Mucosa of descending colon (tissue), 3 donors: Measurements from ENCODE around the gene PAQR9. TPM values are rescaled to one million over a fixed set of nuclear protein-coding genes. Genes with fewer than 3 reads are reported as not detected.
A peak's percentile ranks its signal among the peaks of the same experiment; 100 is the strongest.

ENCODE experiments used
- ATAC-seq: fragments of 200-7000 bp; cut with Tn5 transposase; one replicate; pipeline ENCODE4 v1.9.1; 2020; ENCODE audit warnings: mild to moderate bottlenecking, moderate library complexity
- DNase-seq, 3 donors: peaks; one replicate each; pipeline ENCODE4 v3.0.0-alpha.2; 2020
- H3K36me3 ChIP-seq: fragments of 200-600 bp; one replicate; pipeline ENCODE4 v1.8.0; 2021; ENCODE audit warnings: low read depth, mild to moderate bottlenecking
- H3K4me1 ChIP-seq: fragments of 200-600 bp; one replicate; pipeline ENCODE4 v1.8.0; 2021; ENCODE audit warnings: low read depth, mild to moderate bottlenecking
- H3K4me3 ChIP-seq: fragments of 200-600 bp; one replicate; pipeline ENCODE4 v1.8.0; 2021; ENCODE audit warnings: mild to moderate bottlenecking
- H3K9me3 ChIP-seq: fragments of 200-600 bp; one replicate; pipeline ENCODE4 v1.8.0; 2021; ENCODE audit warnings: mild to moderate bottlenecking
- CTCF ChIP-seq: fragments of 200-600 bp; IDR thresholded peaks from one replicate; pipeline ENCODE4 v1.8.0; 2022; ENCODE audit warnings: antibody characterized with exemption, mild to moderate bottlenecking
- intact Hi-C, 2 donors: fragments of 100-400 bp; cut with DNase I in 1 of 2; cut with micrococcal nuclease in 1 of 2; formaldehyde crosslinking; loops; one replicate each; pipeline versions ENCODE4 v1.11.0 to v1.11.1; 2022; cut with DNase I, micrococcal nuclease
- total RNA-seq, 3 donors: library from RNA; stranded (reverse); fragmentation: NEBNext Ultra II Directional in 2 of 3; extraction: Animal tissue kit (Norgen Biotek cat#: 25700) in 2 of 3; gene quantifications; one replicate each; pipeline versions ENCODE4 v1.2.1 to v1.2.4, GENCODE V29; 2021 to 2023
- donor health status: DM: no; HTN: no; CAD: no; lungs with moderate emphysema.
- donor health status: DM: no; HTN: no; CAD: no.
- donor health status: DM: no; HTN: yes; CAD: no.

Gene PAQR9
- total RNA-seq, 3 donors from 2014 or later = not detected

DNA sequence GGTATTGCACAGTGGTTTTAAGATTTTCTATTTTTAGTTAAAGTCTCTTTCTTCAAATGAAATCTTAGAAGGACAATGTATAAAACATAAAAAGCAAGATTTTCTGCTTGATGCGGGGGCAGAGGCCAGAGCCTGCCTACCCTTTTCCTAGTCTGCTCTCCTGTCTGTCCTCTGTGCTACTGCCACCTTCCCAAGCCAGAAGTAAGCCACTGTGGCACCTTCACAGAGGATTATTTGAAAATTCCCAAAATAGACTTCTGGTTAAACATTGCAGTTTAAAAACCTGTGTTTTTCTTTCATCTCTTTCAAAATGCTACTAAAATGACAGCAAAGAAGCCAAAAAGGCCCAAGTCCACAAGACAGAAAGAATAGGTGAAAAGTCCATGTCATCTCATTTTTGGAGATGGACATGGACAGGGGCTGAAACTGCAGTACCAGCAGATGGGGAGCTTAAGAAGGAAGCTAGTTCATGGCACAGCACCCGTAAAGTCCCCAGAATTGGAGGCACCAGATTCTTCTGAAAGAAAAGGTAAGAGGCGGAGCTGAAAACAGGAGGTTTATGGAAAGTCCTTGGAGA lies 37.0 kb downstream of the PAQR9 start:
- no peak for ATAC-seq
- H3K4me1 ChIP-seq = peaks cover 6% of the 10 kb centered on the region
- no peak overlapping the region for H3K4me3 ChIP-seq
- no peak for DNase-seq
- no peaks in the 10 kb centered on the region for H3K36me3 ChIP-seq
- intact Hi-C loops = no loop called here
- H3K9me3 ChIP-seq = peaks cover 4% of the 10 kb centered on the region
- no peak for TF ChIP-seq CTCF

DNA sequence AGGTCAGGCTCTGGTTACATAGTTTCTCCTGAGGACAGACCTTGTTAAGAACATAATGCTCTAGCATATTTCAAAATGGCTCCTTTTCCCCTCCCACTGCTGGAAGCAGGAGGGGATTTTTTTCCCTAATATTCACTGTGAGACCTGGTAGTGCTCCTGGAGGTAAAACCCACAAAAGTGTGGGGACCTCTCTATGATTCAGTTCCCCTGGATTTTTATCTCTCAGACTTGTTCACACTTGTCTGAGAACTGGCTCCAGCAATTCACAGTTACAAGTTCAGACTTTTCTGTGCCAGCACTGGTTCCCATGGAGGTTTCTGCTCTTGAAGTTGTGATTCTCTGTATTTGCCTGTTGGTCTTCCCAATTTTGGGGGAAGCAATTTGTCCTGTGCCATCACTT lies 38.3 kb downstream of the PAQR9 start:
- Histone ChIP-seq H3K4me3 (no peak overlapping the region), H3K4me1 (peaks cover 3% of the 10 kb centered on the region), H3K9me3 (peaks cover 4% of the 10 kb centered on the region), H3K36me3 (no peaks in the 10 kb centered on the region)
- DNase-seq = no peak
- intact Hi-C loops = no loop called here
- ATAC-seq = no peak
- no peak for TF ChIP-seq CTCF

DNA sequence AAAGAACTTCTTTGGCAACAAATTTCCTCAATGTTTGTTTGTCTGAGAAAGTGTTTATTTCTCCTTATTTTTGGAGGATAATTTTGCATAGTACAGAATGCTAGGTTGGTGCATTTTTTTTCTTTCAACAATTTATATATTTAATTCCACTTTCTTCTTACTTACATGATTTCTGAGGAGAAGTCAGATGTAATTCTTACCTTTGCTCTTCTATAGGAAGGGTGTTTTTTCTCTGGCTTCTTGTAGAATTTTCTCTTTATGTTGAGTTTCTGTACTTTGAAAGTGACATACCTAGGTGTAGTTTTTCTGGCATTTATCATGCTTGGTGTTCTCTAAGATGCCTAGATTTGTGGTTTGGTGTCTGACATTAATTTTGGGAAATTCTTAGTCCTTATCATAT lies 39.8 kb downstream of the PAQR9 start:
- TF ChIP-seq CTCF = no peak
- no peaks in the 10 kb centered on the region for H3K36me3 ChIP-seq
- H3K4me1 ChIP-seq = no peaks in the 10 kb centered on the region
- peaks cover 4% of the 10 kb centered on the region for H3K9me3 ChIP-seq
- no peak for DNase-seq
- intact Hi-C loops = no loop called here
- no peak for ATAC-seq
- H3K4me3 ChIP-seq = no peak overlapping the region

- no peak for TF ChIP-seq CTCF
- Histone ChIP-seq H3K36me3 (no peaks in the 10 kb centered on the region), H3K4me1 (no peaks in the 10 kb centered on the region), H3K4me3 (no peak overlapping the region), H3K9me3 (no peaks in the 10 kb centered on the region)
- DNase-seq (no peak), ATAC-seq (no peak)
- intact Hi-C loops = no loop called here
Measured at GRCh38 chr3:142916605-142917004, 46.9 kb downstream of the PAQR9 start.

DNA sequence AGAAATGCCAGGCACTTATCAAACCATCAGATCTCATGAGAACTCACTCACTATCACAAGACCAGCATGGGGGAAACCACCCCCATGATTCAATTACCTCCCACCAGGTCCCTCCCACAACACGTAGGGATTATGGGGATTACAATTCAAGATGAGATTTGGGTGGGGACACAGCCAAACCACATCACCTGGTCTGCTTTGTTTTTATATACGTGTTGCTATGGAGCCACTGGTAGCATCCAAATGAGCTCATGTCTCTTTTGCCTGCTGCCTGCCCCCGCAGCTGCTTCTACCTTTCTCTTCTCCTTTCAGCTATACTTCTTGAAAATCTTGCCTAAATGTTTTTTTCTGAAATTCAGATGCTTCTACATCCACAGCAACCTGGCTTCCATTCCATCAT lies 47.8 kb downstream of the PAQR9 start:
- H3K36me3 ChIP-seq = no peaks in the 10 kb centered on the region
- DNase-seq (no peak), ATAC-seq (no peak)
- H3K4me1 ChIP-seq = no peaks in the 10 kb centered on the region
- intact Hi-C loops = no loop called here
- H3K9me3 ChIP-seq = no peaks in the 10 kb centered on the region
- TF ChIP-seq CTCF = no peak
- no peak overlapping the region for H3K4me3 ChIP-seq

GRCh38 chr3:142914286-142914811 lies 49.1 kb downstream of the PAQR9 start:
- intact Hi-C loops = no loop called here

More at GRCh38 chr3:142914286-142914811, 49.1 kb downstream of the PAQR9 start:
- no peaks in the 10 kb centered on the region for H3K4me1 ChIP-seq
- H3K9me3 ChIP-seq = no peaks in the 10 kb centered on the region
- no peaks in the 10 kb centered on the region for H3K36me3 ChIP-seq
- H3K4me3 ChIP-seq = no peak overlapping the region
- DNase-seq = no peak
- no peak for TF ChIP-seq CTCF
- peak; percentile 53 for ATAC-seq
